Epithelial cell of prostate (primary cell): ENCODE data around the gene L3MBTL3.
"Not testable (repeated sequence)": the region's sequence is repeated elsewhere in the genome, so short reads cannot be mapped to it uniquely, and the experiment has no call there.

Source experiments
- DNase-seq: peaks from one replicate; pipeline ENCODE4 v3.0.0-alpha.2; 2011; ENCODE audit warnings: low read depth, low spot score
- H3K27ac ChIP-seq: fragments of 450-650 bp; 2 replicates; pipeline ENCODE4 v1.5.1; 2017; ENCODE audit warnings: mild to moderate bottlenecking

Gene L3MBTL3

DNA sequence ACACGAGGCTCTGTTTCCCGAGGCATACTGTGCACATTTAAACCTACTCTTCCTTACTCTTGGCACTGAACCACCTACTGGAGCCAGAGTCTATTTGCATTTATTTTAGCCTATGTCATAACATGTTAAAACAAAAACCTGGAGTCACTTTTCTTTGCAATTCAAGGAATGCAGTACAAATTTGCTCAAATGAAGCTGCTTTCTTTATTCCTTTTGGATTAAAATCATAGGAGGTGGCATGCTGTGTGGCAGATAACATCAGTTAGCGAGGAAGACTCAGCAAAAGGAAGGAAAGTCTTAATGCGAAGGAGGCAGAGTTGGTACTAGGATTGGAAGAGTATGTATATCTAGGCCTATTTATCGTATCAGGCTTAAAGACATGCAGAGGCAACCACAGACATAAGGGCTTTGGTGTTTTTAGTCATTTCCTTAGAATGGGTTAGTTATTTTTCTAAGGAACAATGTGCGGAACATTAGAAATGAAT lies 111.4 kb downstream of the L3MBTL3 start:
- no peak for DNase-seq
- no peak overlapping the region for H3K27ac ChIP-seq

DNA sequence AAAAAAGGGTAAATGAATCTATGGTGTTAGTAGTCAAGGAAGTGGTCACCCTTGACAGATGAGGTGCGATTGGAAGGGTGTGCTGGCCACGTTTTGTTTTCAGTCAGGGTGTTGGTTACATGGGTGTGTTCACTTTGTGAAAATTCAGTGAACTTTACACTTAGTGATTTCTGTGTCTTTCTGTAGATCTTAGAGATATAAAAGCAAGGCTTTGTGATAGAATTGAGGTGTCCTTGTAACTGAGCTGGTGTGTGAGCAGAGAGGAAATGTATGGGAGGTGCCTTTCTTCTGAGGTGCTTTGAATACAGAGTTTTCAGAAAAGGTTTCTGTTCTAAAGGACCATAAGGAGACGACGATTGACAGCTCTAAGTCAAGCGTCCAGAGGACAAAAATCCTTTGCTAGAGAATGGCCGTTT lies 113.9 kb downstream of the L3MBTL3 start:
- DNase-seq, result no peak
- H3K27ac ChIP-seq, result no peak overlapping the region

DNA sequence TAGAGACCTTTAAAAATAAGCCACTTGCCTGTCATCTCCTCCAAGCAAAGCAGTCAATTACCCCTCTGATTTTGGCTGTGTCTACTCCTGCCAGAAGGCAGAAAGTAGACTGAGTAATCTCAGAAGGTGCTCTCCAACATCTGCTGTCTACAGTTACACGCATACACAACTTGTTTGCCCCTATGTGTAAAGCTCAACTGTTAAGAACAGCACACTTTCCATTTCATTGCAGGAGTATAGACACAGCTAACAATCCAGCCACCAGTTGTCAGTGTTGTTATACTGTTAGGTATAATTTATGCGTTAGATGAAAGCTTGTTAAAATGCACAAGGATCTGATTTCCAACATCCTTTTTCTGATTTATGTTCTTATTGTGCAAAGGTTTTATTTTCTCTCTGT lies 116.2 kb downstream of the L3MBTL3 start:
- H3K27ac ChIP-seq, result no peak overlapping the region

DNA sequence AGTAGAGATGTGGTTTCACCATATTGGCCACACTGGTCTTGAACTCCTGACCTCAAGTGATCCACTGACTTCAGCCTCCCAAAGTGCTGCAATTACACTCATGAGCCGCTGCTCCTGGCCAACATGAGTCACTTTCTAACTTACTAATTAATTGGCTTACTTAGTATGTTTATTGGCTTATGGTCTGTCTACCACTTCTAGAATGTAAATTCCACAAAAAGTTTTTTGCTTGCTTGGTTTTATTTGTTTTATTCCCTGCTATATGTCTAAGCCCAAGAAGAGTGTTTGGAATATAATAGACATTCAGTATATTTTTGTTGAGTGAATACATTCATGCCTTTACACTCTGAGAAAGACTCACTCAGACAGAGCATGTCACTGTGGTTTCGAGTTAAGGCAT lies 118.4 kb downstream of the L3MBTL3 start:
- H3K27ac ChIP-seq, result no peak overlapping the region

More for the DNA sequence above, 116.2 kb downstream of the L3MBTL3 start:
- no peak for DNase-seq

DNA sequence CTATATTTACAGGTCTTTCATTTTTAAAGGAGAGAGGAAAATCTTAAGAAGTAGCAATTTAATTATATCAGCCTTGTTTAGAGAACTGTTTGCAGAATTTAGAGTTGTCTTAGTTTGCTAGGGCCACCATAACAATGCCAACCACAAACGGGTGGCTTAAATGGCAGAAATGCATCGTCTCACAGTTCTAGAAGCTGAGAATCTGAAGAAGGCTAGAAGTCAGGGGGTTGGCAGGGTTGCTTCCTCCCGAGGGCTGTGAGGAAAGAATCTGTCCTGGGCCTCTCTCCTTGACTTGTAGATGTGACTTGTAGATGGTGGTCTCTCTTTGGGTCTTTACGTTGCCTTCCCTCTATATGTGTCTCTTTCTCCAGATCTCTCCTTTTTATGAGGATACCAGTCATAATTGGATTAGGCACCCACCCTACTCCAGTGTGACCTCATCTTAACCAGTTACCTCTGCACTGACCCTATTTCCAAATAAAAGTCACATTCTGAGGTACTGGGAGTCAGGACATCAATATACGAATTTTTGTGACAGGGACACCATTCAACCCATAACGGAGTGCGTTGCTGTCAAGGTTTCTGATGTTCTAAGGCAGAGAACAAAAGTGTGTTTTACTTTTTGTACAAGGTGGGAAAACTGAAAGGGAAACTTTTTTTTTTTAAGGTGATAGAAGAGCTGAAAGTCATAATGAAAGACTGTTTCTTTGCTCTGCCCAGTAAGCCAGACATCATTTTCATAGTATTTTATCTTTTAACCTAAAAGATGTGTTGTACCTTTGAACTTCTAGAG lies 119.9 kb downstream of the L3MBTL3 start:
- DNase-seq, result no peak
- H3K27ac ChIP-seq, result no peak overlapping the region

More for the DNA sequence above, 118.4 kb downstream of the L3MBTL3 start:
- no peak for DNase-seq

DNA sequence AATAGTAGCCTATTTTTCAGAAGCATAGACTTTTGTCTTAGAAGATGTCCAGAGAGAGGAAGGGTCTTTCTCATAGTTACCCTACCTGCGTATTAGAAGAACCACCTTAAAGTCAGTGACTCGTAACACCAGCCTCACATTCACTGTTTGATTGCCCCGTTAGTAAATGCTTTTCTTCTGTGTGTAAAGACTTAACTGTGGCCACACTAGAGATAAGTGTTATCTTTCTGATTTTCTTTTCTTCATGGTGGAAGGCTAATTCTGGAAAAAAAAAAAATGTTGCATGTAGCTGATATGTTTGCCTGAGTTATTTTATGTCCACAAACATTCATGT lies 120.5 kb downstream of the L3MBTL3 start:
- H3K27ac ChIP-seq, result no peak overlapping the region
- DNase-seq, result no peak

DNA sequence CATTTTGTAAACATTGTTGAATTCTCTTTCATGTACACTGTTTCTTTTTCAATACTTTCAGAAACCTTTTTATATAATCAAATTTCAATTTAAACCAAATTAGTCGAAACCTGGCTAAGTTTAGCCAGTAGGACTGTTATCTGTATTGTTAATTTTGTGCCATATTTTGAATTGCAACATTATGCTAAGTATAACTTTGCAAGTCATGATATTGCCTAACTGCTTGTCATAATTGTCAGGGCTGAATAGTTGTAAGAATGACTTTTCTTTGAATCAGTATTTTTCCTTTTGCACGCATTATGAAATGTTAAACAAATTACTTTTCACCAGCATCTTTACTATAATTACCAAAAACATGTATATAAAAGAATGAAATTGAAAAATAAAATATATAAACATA lies 121.7 kb downstream of the L3MBTL3 start:
- no peak for DNase-seq

DNA sequence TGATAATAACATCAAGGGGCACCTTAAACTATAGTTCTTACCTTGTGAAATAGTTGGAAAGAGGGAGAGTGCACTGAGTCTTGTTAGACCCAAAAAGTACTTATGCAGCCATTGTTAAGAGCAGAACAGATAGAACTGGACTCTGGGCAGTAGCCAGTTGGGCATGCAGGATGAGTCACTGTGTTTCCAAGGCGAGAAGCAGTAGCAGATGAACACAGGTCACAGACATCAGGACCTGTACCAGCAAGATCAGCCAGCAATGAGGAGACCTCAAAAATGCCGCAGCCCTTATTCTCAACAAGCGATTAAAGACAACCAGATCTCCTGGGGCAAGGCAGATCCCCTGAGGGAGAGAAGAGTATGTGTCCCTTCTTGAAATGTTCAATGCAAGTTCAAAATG lies 125.3 kb downstream of the L3MBTL3 start:
- no peak for DNase-seq
- no peak overlapping the region for H3K27ac ChIP-seq

More for the DNA sequence above, 121.7 kb downstream of the L3MBTL3 start:
- H3K27ac ChIP-seq, result no peak overlapping the region

DNA sequence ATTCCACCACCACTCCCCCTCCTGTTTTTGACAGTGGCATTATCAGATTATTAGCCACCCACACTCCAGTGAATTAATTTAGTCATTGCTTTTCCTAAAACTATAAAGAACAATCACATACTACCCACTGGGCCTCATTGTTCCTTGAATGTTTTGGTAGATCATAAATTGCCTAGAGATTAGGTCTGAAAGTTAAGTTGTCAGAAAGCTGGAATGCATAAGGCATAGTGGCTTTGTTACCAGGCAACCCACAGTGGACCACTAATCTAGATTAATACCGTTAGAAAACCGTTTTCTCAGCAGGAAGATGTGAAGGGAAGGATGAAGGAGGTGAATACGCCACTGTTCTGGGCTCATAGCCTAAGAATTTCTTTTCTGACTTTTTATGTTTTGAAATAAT lies 128.7 kb downstream of the L3MBTL3 start:
- H3K27ac ChIP-seq, result no peak overlapping the region
- no peak for DNase-seq

DNA sequence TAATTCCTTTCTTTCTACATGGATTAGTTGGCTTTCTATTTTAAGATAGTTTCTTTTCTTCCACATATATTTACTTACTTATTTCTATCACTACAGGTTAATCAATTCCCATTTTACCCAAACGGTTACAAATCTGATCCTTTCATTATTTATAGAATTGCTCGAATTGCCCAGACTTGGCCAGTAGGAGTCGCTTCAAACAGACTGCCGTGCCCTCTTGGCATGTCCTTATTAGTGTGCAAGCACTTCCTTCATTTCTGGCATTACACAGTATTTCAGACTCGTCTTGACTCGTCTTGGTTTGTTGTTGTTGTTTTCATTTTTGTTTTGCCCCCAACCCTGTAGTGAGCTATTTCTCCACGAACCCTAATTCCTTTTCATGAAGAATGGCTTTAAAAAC lies 129.8 kb downstream of the L3MBTL3 start:
- H3K27ac ChIP-seq, result no peak overlapping the region
- no peak for DNase-seq

DNA sequence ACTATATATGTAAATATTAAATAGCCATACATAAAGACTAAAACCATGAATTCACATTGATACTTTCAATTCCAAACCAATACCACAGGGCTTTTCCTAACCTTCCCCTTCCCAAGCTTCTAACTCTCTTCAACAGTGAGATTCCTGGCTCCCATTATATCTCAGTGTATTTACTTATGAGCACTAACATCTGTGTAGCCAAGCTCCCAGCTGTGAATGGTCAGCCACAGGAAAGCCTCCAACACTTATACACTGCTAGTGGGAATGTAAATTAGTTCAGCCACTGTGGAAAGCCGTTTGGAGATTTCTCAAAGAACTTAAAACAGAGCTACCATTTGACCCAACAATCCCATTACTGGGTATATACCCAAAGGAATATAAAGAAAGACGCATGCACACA lies 130.6 kb downstream of the L3MBTL3 start:
- not testable (repeated sequence) for H3K27ac ChIP-seq, DNase-seq

DNA sequence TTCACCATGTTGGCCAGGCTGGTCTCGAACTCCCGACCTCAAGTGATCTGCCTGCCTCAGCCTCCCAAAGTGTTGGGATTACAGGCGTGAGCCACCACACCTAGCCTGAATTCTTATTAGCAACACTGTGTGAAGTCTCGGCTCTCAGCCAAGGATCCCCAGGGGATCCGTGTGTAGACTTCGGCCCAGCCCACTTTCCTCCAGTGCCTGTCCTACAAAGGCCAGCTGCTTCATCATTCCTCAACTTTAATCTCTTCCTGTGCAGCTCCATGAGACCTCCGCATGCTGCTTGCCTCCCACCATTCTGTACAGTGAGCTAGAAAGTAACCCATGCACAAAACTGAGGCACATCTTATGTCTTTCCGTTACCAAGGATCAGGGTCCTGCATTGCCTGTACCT lies 132.5 kb downstream of the L3MBTL3 start:
- no peak for DNase-seq
- no peak overlapping the region for H3K27ac ChIP-seq

DNA sequence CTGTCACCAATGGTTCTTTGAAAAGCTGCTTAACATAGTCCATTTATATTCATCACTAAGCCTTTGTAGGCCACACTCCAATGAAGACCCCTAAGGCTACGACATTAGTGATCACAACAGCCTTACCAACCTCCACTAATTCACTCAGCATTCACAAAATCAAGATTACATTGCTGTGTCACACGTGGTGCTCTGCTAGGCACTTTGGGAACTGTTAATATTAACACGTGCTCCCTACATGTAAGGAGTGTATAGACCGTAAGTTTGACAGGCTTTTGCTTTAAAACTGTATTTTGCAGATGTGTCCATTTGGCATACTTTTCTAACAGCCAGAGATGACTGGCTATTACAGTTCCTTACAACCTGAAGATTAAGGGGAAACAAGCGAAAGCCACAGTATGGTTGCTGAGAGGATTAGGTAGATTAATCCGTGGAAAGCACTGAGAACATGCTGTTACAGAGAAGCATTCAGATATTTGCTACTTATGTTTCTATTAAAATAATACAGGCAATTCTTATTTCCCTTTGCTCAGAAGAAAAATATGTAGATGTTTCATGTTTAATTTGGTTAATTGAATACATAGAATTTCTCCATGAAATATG lies 134.6 kb downstream of the L3MBTL3 start:
- H3K27ac ChIP-seq, result no peak overlapping the region
- no peak for DNase-seq

DNA sequence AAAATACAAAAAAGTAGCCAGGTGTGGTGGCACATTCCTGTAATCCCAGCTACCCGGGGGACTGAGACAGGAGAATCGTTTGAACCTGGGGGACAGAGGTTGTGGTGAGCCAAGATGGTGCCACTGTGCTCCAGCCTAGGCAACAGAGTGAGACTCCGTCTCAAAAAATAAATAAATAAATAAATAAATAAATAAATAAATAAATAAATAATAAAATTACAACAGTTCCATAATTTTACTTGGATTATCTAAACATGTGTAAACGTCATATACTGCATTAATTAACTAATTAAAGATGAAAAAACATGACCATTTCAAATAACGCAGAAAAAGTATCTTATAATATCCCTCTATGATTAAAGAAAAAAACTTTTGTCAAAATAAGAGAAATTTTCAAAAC lies 138.5 kb downstream of the L3MBTL3 start:
- no peak for DNase-seq
- H3K27ac ChIP-seq, result no peak overlapping the region

DNA sequence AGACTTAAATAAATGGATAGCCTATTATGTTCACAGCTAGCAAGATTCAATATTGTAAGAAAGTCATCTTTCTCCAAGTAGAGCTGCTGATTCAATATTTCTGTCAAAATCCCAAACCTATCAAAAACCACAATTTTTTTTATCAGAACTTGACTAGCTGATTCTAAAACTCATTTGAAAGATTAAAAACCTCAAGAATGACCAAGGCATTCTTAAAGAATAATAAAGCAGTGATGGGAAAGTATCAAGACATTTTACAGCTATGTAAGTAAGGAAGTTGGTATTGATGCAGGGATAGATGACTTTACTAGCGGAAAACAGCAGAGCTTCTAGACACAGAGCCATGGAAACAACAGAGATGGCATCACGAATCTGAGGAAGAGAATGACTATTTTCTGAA lies 139.7 kb downstream of the L3MBTL3 start:
- DNase-seq, result no peak
- no peak overlapping the region for H3K27ac ChIP-seq

DNA sequence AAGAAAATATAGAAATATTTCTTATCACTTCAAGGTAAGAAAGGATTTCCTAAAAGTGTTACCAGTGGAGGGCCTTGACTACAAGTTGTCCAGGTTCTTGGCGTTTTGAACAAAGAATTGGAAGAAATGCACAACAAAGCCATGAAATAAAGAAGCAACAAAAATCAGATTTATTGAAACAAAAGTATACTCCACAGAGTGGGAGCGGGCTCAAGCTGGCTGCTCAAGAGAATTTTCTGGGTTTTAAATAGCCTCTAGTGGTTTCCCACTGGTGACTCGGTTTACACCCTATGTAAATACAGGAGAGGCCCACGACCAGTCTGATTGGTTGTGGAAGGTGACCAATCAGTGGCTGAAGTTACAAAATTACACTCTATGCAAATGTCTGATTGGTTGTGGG lies 140.2 kb downstream of the L3MBTL3 start:
- no peak for DNase-seq
- no peak overlapping the region for H3K27ac ChIP-seq

DNA sequence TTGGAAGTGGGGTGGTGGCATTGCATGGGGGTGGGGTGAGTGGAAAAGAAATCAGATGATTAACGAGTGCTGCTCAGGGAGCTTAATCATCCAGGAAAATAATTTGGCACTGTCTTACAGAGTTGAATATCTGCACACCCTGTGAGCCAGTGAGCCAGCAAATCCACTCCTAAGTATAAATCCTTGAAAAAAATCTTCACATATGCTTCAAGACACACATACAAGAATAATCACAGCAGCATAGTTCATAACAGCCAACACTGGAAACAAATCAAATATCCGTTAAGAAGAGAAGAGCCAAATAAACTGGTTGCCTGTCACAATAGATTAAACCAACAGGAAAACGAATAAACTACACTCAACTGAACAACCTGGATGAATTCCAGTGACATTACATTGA lies 141.6 kb downstream of the L3MBTL3 start:
- no peak overlapping the region for H3K27ac ChIP-seq
- DNase-seq, result no peak

DNA sequence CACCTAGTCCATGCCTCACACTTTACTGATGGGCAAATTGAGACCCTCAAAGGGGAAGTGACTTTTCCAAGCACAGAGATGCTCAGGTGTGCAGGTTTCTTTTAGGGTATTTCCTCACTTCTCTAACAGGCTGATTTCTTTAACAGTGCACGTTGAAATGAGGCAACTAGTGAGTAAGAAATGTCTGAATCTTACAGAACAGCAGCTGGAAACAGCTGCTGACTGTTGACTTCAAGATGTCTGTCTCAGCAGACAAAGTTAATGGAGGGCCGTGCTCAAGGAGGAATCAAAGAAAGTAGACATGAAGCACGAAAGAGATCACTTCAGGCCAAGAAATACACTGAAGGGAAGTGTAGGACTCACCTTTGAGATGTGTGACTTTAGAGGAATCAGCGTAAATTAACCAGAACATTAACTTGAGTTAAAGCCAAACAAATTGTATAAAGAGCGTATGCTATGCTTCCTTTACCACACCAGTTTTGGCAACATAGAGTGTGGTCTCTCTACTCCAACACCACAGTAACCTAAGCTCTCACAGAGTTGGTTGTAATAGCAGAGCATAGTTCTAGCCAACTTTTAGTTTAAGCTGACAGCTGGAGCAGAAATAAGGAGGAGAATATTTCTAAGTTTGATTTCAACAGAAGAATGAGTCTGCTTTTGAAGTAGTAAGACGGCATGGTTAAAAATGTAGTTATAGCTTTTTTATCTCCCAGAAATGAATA lies 143.5 kb downstream of the L3MBTL3 start:
- no peak for DNase-seq
- no peak overlapping the region for H3K27ac ChIP-seq

DNA sequence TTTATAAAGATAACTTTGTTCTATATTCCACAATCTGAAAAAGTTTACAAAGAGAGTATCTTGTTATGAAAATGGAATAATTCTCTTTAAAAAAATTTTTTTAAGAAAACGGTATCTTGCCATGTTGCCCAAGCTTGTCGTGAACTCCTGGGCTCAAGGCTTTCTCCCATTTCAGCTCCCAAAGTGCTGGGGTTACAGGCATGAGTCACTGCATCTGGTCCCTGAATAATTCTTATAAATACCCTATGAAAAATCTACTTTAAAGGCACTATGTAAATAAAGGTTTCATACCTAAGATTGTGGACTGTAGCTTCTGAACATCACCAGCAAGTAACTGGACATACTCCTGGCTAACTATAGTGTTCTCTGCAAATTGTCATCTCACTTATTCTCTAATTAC lies 144.0 kb downstream of the L3MBTL3 start:
- DNase-seq, result no peak
- H3K27ac ChIP-seq, result no peak overlapping the region

DNA sequence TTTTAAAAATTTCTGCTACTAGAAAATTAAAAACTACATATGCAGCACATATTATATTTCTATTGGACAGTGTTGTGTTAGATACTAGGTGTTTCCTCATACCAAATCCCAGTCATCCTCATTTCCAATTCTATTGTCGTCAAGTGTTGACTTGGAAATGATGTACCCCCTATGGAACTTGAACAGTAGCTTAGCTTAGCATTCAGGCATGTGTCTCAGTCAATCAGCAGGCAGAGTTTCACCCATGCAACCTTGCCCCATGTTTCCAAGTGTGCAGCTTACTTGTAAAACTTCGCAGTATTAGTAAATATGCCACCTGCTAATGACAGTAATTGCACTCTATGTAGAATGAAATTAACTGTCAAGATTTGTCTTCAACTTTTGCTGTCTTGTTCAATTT lies 144.9 kb downstream of the L3MBTL3 start:
- DNase-seq, result no peak
- H3K27ac ChIP-seq, result no peak overlapping the region

DNA sequence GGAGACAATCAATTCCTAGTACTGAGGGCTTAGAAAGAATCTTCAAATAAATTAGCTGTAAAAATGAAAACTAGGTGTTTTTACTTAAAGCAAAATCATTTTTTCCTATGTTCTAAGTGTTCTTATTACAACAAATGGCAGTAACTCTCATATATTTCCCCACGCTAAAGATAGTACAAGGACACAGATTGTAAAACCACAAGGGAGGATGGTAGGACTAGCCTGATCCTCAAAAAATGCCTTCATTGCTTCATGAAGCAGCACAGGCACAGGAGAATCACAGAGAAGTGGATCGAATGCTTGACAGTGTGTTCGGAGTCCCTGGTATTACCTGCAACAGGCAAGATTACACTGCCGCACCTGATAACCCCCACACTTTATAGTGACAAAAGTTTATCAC lies 145.9 kb downstream of the L3MBTL3 start:
- no peak for DNase-seq
- H3K27ac ChIP-seq, result no peak overlapping the region
